ENCODE results near the gene LRRC75A.
A peak's percentile ranks its signal among the peaks of the same experiment; 100 is the strongest.
"Not testable (repeated sequence)": the region's sequence is repeated elsewhere in the genome, so short reads cannot be mapped to it uniquely, and the experiment has no call there.

LRRC75A gene, protein sequence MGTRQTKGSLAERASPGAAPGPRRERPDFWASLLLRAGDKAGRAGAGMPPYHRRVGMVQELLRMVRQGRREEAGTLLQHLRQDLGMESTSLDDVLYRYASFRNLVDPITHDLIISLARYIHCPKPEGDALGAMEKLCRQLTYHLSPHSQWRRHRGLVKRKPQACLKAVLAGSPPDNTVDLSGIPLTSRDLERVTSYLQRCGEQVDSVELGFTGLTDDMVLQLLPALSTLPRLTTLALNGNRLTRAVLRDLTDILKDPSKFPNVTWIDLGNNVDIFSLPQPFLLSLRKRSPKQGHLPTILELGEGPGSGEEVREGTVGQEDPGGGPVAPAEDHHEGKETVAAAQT

GRCh38 chr17:16491703-16492612 lies at the start of gene LRRC75A:
TSS of gene LRRC75A (minus strand) at chr17:16492193. CDS start at chr17:16491990, 203 bp downstream.
- no peak for DNase-seq (ENCODE audit: extremely low read depth, low read depth)

GRCh38 chr17:16537130-16537458 lies 45.1 kb upstream of the LRRC75A start:
- no peak overlapping the region for H3K4me3 ChIP-seq (replicated peaks; ENCODE audit: low read depth, low read length)
- TF ChIP-seq, protein P1, sequence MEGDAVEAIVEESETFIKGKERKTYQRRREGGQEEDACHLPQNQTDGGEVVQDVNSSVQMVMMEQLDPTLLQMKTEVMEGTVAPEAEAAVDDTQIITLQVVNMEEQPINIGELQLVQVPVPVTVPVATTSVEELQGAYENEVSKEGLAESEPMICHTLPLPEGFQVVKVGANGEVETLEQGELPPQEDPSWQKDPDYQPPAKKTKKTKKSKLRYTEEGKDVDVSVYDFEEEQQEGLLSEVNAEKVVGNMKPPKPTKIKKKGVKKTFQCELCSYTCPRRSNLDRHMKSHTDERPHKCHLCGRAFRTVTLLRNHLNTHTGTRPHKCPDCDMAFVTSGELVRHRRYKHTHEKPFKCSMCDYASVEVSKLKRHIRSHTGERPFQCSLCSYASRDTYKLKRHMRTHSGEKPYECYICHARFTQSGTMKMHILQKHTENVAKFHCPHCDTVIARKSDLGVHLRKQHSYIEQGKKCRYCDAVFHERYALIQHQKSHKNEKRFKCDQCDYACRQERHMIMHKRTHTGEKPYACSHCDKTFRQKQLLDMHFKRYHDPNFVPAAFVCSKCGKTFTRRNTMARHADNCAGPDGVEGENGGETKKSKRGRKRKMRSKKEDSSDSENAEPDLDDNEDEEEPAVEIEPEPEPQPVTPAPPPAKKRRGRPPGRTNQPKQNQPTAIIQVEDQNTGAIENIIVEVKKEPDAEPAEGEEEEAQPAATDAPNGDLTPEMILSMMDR (IDR thresholded peaks at IDR 0.05; ENCODE audit: low read depth, low read length, missing control alignments), result no peak
- no peak for DNase-seq (ENCODE audit: extremely low read depth, low read depth)

More at GRCh38 chr17:16491703-16492612, at the start of gene LRRC75A:
- H3K4me3 ChIP-seq (replicated peaks; ENCODE audit: low read depth, low read length), result peak within 1 kb of the TSS; percentile 33
- TF ChIP-seq, protein P1 (IDR thresholded peaks at IDR 0.05; ENCODE audit: low read depth, low read length, missing control alignments), result no peak

GRCh38 chr17:16534236-16534635 lies 42.2 kb upstream of the LRRC75A start:
- TF ChIP-seq, protein P1 (IDR thresholded peaks at IDR 0.05; ENCODE audit: low read depth, low read length, missing control alignments), result no peak
- DNase-seq (ENCODE audit: extremely low read depth, low read depth), result no peak
- H3K4me3 ChIP-seq (replicated peaks; ENCODE audit: low read depth, low read length), result no peak overlapping the region

GRCh38 chr17:16529906-16530305 lies 37.9 kb upstream of the LRRC75A start:
- H3K4me3 ChIP-seq (replicated peaks; ENCODE audit: low read depth, low read length), result no peak overlapping the region
- DNase-seq (ENCODE audit: extremely low read depth, low read depth), result no peak
- TF ChIP-seq, protein P1 (IDR thresholded peaks at IDR 0.05; ENCODE audit: low read depth, low read length, missing control alignments), result no peak

- TF ChIP-seq, protein P1 (IDR thresholded peaks at IDR 0.05; ENCODE audit: low read depth, low read length, missing control alignments), result no peak
Observed at GRCh38 chr17:16527298-16527697, 35.3 kb upstream of the LRRC75A start.

DNA sequence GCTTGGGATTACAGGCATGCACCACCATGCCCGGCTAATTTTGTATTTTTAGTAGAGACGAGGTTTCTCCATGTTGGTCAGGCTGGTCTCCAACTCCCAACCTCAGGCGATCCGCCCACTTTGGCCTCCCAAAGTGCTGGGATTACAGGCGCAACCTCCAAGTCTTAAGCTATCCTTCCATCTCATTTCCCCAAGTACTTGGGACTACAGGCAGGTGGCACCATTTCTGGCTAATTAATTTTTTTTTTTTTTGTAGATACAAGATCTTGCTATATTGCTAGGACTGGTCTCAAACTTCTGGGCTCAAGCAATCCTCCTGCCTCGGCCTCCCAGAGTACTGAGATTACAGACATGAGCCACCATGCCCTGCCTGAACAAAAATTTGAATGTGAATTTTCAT lies 33.6 kb upstream of the LRRC75A start:
- H3K4me3 ChIP-seq (replicated peaks; ENCODE audit: low read depth, low read length); DNase-seq (ENCODE audit: extremely low read depth, low read depth): not testable (repeated sequence)
- TF ChIP-seq, protein P1 (IDR thresholded peaks at IDR 0.05; ENCODE audit: low read depth, low read length, missing control alignments), result peak; percentile 6

More at GRCh38 chr17:16527298-16527697, 35.3 kb upstream of the LRRC75A start:
- no peak overlapping the region for H3K4me3 ChIP-seq (replicated peaks; ENCODE audit: low read depth, low read length)
- no peak for DNase-seq (ENCODE audit: extremely low read depth, low read depth)

Data from HFF-Myc (cell line).